Measurements from ENCODE around the gene ENTPD6. TPM values are rescaled to one million over a fixed set of nuclear protein-coding genes. Genes with fewer than 3 reads are reported as not detected.

ENTPD6 gene
- total RNA-seq, 2 experiments from 2014 or later, result 39.4 to 42.8 TPM

DNA sequence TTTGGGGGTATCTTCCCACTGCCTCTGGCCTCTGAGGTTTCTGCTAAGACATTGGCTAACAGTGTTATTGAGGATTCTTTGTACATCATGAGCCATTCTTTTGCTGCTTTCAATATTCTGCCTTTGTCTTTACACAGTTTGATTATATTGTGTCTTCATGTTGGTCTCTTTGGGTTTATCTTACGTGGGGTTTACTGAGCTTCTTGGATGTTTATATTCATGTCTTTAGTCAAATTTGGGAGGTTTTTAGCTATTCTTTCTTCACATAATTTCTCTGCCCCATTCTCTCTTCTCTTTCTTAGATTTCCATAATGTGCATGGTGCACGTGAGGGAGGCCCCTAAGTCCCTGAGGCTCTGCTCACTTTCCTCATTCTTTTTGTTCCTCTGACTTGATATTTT lies 7.6 kb downstream of the ENTPD6 start:
- ATAC-seq (no peak), DNase-seq (no peak)
- Mint-ChIP-seq H3K4me1 (ENCODE audit: low read depth) (peaks cover 35% of the 10 kb centered on the region), H3K4me3 (no peak overlapping the region), H3K36me3 (ENCODE audit: low read depth) (no peaks in the 10 kb centered on the region), H3K27me3 (no peaks in the 10 kb centered on the region), H3K9me3 (no peaks in the 10 kb centered on the region), H3K27ac (no peak overlapping the region)
- ChIA-PET CTCF (interaction anchor here (0.7 to 1.1 kb wide), 3 partner anchors 8 to 210 kb away, joined by 3 read pairs; no protein-coding TSS in a partner anchor), POLR2A (interaction anchor here (1.5 to 2.0 kb wide), 2 partner anchors 27 to 211 kb away, joined by 3 to 6 read pairs; no protein-coding TSS in a partner anchor)
- no peak for TF ChIP-seq CTCF (IDR thresholded peaks at IDR 0.05)
- intact Hi-C loops (cut with micrococcal nuclease), result no loop called here

GRCh38 chr20:25203871-25204320 lies 8.4 kb downstream of the ENTPD6 start:
- peaks cover 31% of the 10 kb centered on the region for H3K4me1 Mint-ChIP-seq (ENCODE audit: low read depth)
- intact Hi-C loops (cut with micrococcal nuclease), result no loop called here
- H3K9me3 Mint-ChIP-seq, result no peaks in the 10 kb centered on the region
- DNase-seq, result no peak
- CTCF ChIA-PET, result interaction anchor here (0.7 to 0.9 kb wide), 3 partner anchors 17 to 211 kb away, joined by 3 read pairs; no protein-coding TSS in a partner anchor
- no peak overlapping the region for H3K27ac Mint-ChIP-seq
- no peaks in the 10 kb centered on the region for H3K27me3 Mint-ChIP-seq
- TF ChIP-seq CTCF (IDR thresholded peaks at IDR 0.05), result no peak
- no peak for ATAC-seq
- H3K36me3 Mint-ChIP-seq (ENCODE audit: low read depth), result no peaks in the 10 kb centered on the region
- H3K4me3 Mint-ChIP-seq, result no peak overlapping the region
- POLR2A ChIA-PET, result interaction anchor here (0.5 to 2.0 kb wide), 3 partner anchors 26 to 151 kb away, joined by 3 to 6 read pairs (median 3); no protein-coding TSS in a partner anchor

- Mint-ChIP-seq H3K9me3 (no peaks in the 10 kb centered on the region), H3K27ac (no peak overlapping the region), H3K4me1 (ENCODE audit: low read depth) (peaks cover 24% of the 10 kb centered on the region), H3K36me3 (ENCODE audit: low read depth) (no peaks in the 10 kb centered on the region), H3K4me3 (no peak overlapping the region), H3K27me3 (no peaks in the 10 kb centered on the region)
- intact Hi-C loops (cut with micrococcal nuclease), result no loop called here
- ChIA-PET CTCF (no interaction called here), POLR2A (interaction anchor here (0.6 to 2.0 kb wide), 2 partner anchors 25 to 98 kb away, joined by 3 to 6 read pairs; no protein-coding TSS in a partner anchor)
- ATAC-seq, result no peak
- TF ChIP-seq CTCF (IDR thresholded peaks at IDR 0.05), result no peak
- DNase-seq, result no peak
Observed at GRCh38 chr20:25204550-25205276, 9.2 kb downstream of the ENTPD6 start.

- Mint-ChIP-seq H3K4me3 (no peak overlapping the region), H3K9me3 (no peaks in the 10 kb centered on the region), H3K4me1 (ENCODE audit: low read depth) (peaks cover 21% of the 10 kb centered on the region), H3K27me3 (no peaks in the 10 kb centered on the region), H3K36me3 (ENCODE audit: low read depth) (no peaks in the 10 kb centered on the region), H3K27ac (no peak overlapping the region)
- ATAC-seq (no peak), DNase-seq (no peak)
- ChIA-PET CTCF (no interaction called here), POLR2A (interaction anchor here (2.0 kb wide), 1 partner anchor 24 kb away, joined by 6 read pairs; no protein-coding TSS in a partner anchor)
- intact Hi-C loops (cut with micrococcal nuclease), result no loop called here
- TF ChIP-seq CTCF (IDR thresholded peaks at IDR 0.05), result no peak
Observed at GRCh38 chr20:25205277-25206062, 10.0 kb downstream of the ENTPD6 start.

GRCh38 chr20:25206063-25206403 lies 10.5 kb downstream of the ENTPD6 start:
- ChIA-PET CTCF (no interaction called here), POLR2A (no interaction called here)
- H3K27ac Mint-ChIP-seq, result no peak overlapping the region
- no peaks in the 10 kb centered on the region for H3K9me3 Mint-ChIP-seq
- H3K27me3 Mint-ChIP-seq, result no peaks in the 10 kb centered on the region
- peaks cover 15% of the 10 kb centered on the region for H3K4me1 Mint-ChIP-seq (ENCODE audit: low read depth)
- intact Hi-C loops (cut with micrococcal nuclease), result no loop called here
- no peak overlapping the region for H3K4me3 Mint-ChIP-seq
- TF ChIP-seq CTCF (IDR thresholded peaks at IDR 0.05), result no peak
- DNase-seq, result no peak
- no peaks in the 10 kb centered on the region for H3K36me3 Mint-ChIP-seq (ENCODE audit: low read depth)
- ATAC-seq, result no peak

Measured in activated CD8-positive, alpha-beta T cell treated with anti-CD3 and anti-CD28 coated beads for 36 hours (primary cell).